ENCODE results near the gene FAM200C.

DNA sequence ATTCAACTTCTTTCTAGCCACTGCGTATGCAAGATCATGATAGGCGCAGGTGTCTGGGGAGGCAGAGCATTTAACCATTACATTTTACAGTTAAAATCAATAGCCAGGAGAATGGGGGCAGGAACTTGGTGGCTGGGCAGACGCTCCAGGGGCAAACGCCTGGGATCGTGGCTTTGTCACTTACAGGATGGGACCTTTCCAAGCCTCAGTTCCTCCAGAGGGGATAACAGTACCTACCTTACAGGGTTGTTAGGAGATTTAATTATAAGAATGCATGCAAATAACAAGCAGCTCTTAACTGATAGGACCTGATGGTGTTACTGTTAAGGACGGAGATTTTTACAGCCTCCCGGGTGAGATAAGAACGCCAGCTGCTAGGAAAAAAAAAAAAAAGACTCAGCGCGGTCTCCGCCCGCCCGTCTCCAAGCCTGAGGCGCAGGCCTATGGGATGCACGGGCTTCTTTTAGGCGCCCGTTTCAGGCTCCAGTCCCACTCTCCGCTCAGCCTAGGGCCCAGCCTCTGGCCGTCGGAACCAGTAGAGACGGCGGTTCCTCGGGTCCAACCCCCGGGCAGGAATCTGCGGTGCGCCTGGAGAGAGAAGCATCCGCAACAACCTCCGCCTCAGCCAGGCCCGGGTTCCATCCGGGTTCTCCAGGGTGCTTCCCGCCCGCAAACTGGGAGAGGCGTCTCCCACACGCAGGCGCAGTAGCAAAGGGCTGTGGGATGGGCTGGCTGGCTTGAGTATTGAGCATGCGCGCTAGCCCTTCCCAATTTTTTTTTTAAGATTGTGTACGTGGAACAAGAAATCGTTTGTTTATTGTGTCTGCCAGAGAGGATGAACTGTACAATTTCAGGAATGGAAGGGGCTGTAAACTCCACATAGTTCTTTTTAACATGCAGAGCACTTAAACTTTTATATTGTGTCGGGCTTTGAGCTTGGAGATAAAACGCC is at the start of gene FAM200C:
- no peak for TF ChIP-seq CTCF (conservative IDR thresholded peaks at IDR 0.05 in 1 of 2, IDR thresholded peaks at IDR 0.05 in 1 of 2; ENCODE audit: extremely low read depth in 1 of 2, insufficient read depth in 1 of 2, low read depth in 1 of 2, low read length in 2 of 2)
- no peak for TF ChIP-seq EZH2 (IDR thresholded peaks at IDR 0.05; ENCODE audit: borderline replicate concordance, low read length)
